Fibroblast of lung (primary cell): ENCODE results near the gene KIF26A. TPM values are rescaled to one million over a fixed set of nuclear protein-coding genes. Genes with fewer than 3 reads are reported as not detected.

Experiments used
- DNase-seq, 2 donors: peaks; one replicate each; pipeline versions ENCODE4 v3.0.0 to v3.0.0-alpha.2; 2010; ENCODE audit warnings: low read depth in 2 of 2
- H2AFZ ChIP-seq: 2 replicates; pipeline ENCODE4 v1.5.1; 2012; ENCODE audit warnings: low read length, control low read depth, inconsistent platforms
- H3K27ac ChIP-seq: 2 replicates; pipeline ENCODE4 v1.5.1; 2011; ENCODE audit warnings: low read length, control low read depth; ENCODE audit not compliant: insufficient read depth
- H3K27me3 ChIP-seq: 2 replicates; pipeline ENCODE4 v1.5.1; 2011; ENCODE audit warnings: mild to moderate bottlenecking, low read length; ENCODE audit not compliant: control insufficient read depth, insufficient read depth
- H3K36me3 ChIP-seq: 2 replicates; pipeline ENCODE4 v1.5.1; 2011; ENCODE audit warnings: low read length; ENCODE audit not compliant: control insufficient read depth, insufficient read depth
- H3K4me1 ChIP-seq: 2 replicates; pipeline ENCODE4 v1.5.1; 2011; ENCODE audit warnings: low read length; ENCODE audit not compliant: control insufficient read depth, insufficient read depth; ENCODE audit errors: extremely low read depth
- H3K4me2 ChIP-seq: 2 replicates; pipeline ENCODE4 v1.5.1; 2011; ENCODE audit warnings: low read length, control low read depth; ENCODE audit not compliant: insufficient read depth; ENCODE audit errors: extremely low read depth
- H3K4me3 ChIP-seq, 4 experiments: fragments of 200-600 bp in 1 of 4; sonication (generic) in 1 of 4; replicated peaks in 1 of 4; 2 replicates each; pipeline ENCODE4 v1.5.1; 2011 to 2016; ENCODE audit warnings: low read length in 4 of 4, low read depth in 3 of 4, mild to moderate bottlenecking in 3 of 4, control low read depth in 2 of 4, inconsistent platforms in 1 of 4, mixed read lengths in 1 of 4; ENCODE audit not compliant: insufficient read depth in 1 of 4; ENCODE audit errors: control extremely low read depth in 1 of 4
- H3K79me2 ChIP-seq: 2 replicates; pipeline ENCODE4 v1.5.1; 2012; ENCODE audit warnings: mild to moderate bottlenecking, low read length, inconsistent platforms; ENCODE audit not compliant: control insufficient read depth, insufficient read depth
- H3K9ac ChIP-seq: 2 replicates; pipeline ENCODE4 v1.5.1; 2011; ENCODE audit warnings: mild to moderate bottlenecking, low read length, control low read depth; ENCODE audit not compliant: insufficient read depth
- H3K9me3 ChIP-seq: 2 replicates; pipeline ENCODE4 v1.5.1; 2012; ENCODE audit warnings: low read depth, low read length; ENCODE audit not compliant: control insufficient read depth, insufficient read depth
- H4K20me1 ChIP-seq: 2 replicates; pipeline ENCODE4 v1.5.1; 2011; ENCODE audit warnings: low read length; ENCODE audit not compliant: control insufficient read depth, insufficient read depth; ENCODE audit errors: extremely low read depth
- CTCF ChIP-seq, 2 donors: IDR thresholded peaks in 1 of 2; conservative IDR thresholded peaks in 1 of 2; 1 replicate in 1 of 2; 2 replicates in 1 of 2; pipeline ENCODE4 v1.5.1; 2011 to 2012; ENCODE audit warnings: low read length in 2 of 2, control low read depth in 1 of 2, inconsistent platforms in 1 of 2, low read depth in 1 of 2, mild to moderate bottlenecking in 1 of 2
- EZH2 ChIP-seq: IDR thresholded peaks from 2 replicates; pipeline ENCODE4 v1.5.1; 2012; ENCODE audit warnings: low read length, control low read depth, mild to moderate bottlenecking; ENCODE audit errors: missing control alignments
- polyA plus RNA-seq, 2 donors: library from polyadenylated mRNA; depleted of rRNA in 1 of 2; stranded (reverse) in 1 of 2; unstranded in 1 of 2; fragments of >200 nt; gene quantifications; 2 replicates each; pipeline ENCODE4 v1.2.1, GENCODE V29; 2011 to 2012; ENCODE audit warnings: missing spikeins in 1 of 2
- total RNA-seq: library from RNA; depleted of rRNA; stranded (reverse); fragments of >200 nt; gene quantifications from 2 replicates; pipeline ENCODE4 v1.2.1, GENCODE V29; 2014

The KIF26A gene
- total and polyA plus RNA-seq, 2 donors (not counting 1 experiment from before 2014, with no cell fraction given), result 0.01 to 2.0 TPM

- no peaks in the 10 kb centered on the region for H3K36me3 ChIP-seq
- no peaks in the 10 kb centered on the region for H3K4me1 ChIP-seq
- H3K27me3 ChIP-seq, result no peaks in the 10 kb centered on the region
- no peak overlapping the region for H3K9ac ChIP-seq
- no peak overlapping the region for H3K27ac ChIP-seq
- H3K4me2 ChIP-seq, result no peak overlapping the region
- no peaks in the 10 kb centered on the region for H4K20me1 ChIP-seq
- DNase-seq, result no peak
- H3K79me2 ChIP-seq, result no peaks in the 10 kb centered on the region
- no peak overlapping the region for H3K4me3 ChIP-seq
- TF ChIP-seq EZH2, result no peak
- no peak for TF ChIP-seq CTCF (conservative IDR thresholded peaks at IDR 0.05 in 1 of 2, IDR thresholded peaks at IDR 0.05 in 1 of 2; ENCODE audit: low read depth in 1 of 2, low read length in 2 of 2)
- H3K9me3 ChIP-seq, result no peaks in the 10 kb centered on the region
- H2AFZ ChIP-seq, result no peak overlapping the region
These were observed 57.5 kb downstream of the KIF26A start for GRCh38 chr14:104195878-104196277.

GRCh38 chr14:104196461-104197140 is 58.2 kb downstream of the KIF26A start:
- Histone ChIP-seq H4K20me1 (no peaks in the 10 kb centered on the region), H3K79me2 (no peaks in the 10 kb centered on the region), H2AFZ (no peak overlapping the region), H3K4me2 (no peak overlapping the region), H3K9me3 (no peaks in the 10 kb centered on the region), H3K9ac (no peak overlapping the region), H3K36me3 (no peaks in the 10 kb centered on the region), H3K27ac (no peak overlapping the region), H3K4me1 (no peaks in the 10 kb centered on the region), H3K27me3 (no peaks in the 10 kb centered on the region), H3K4me3 (no peak overlapping the region)
- DNase-seq, result no peak
- TF ChIP-seq EZH2, result no peak
- no peak for TF ChIP-seq CTCF (conservative IDR thresholded peaks at IDR 0.05 in 1 of 2, IDR thresholded peaks at IDR 0.05 in 1 of 2; ENCODE audit: low read depth in 1 of 2, low read length in 2 of 2)

GRCh38 chr14:104197449-104198247 is 59.3 kb downstream of the KIF26A start:
- Histone ChIP-seq H4K20me1 (no peaks in the 10 kb centered on the region), H3K9ac (no peak overlapping the region), H3K4me1 (no peaks in the 10 kb centered on the region), H3K27ac (no peak overlapping the region), H2AFZ (no peak overlapping the region), H3K27me3 (no peaks in the 10 kb centered on the region), H3K4me2 (no peak overlapping the region), H3K36me3 (no peaks in the 10 kb centered on the region), H3K9me3 (no peaks in the 10 kb centered on the region), H3K79me2 (no peaks in the 10 kb centered on the region), H3K4me3 (no peak overlapping the region)
- no peak for DNase-seq
- no peak for TF ChIP-seq CTCF (conservative IDR thresholded peaks at IDR 0.05 in 1 of 2, IDR thresholded peaks at IDR 0.05 in 1 of 2; ENCODE audit: low read depth in 1 of 2, low read length in 2 of 2)
- no peak for TF ChIP-seq EZH2
